H1 (cell line): Measurements from ENCODE around the gene MEF2C. TPM values are rescaled to one million over a fixed set of nuclear protein-coding genes. Genes with fewer than 3 reads are reported as not detected.
A peak's percentile ranks its signal among the peaks of the same experiment; 100 is the strongest.

Experiments
- CTCF ChIA-PET: fragments of 300-600 bp; sonication (Branson Sonifier 250); formaldehyde crosslinking; loops from one replicate; lab custom pipeline; 2021; ENCODE audit not compliant: partially characterized antibody; lab: Charles Lee
- POLR2A ChIA-PET: fragments of 300-600 bp; sonication (Branson Sonifier 250); formaldehyde crosslinking; loops from one replicate; lab custom pipeline; 2021; ENCODE audit warnings: inconsistent platforms; ENCODE audit not compliant: partially characterized antibody; lab: Charles Lee
- DNase-seq, 2 experiments: peaks; one replicate each; pipeline versions ENCODE4 v3.0.0 to v3.0.0-alpha.2; 2010 to 2022; ENCODE audit warnings: low spot score in 2 of 2, low read depth in 1 of 2, mixed read lengths in 1 of 2
- FAIRE-seq: peaks from 2 replicates; lab custom pipeline; 2011; peaks lifted over from hg19 to GRCh38; lab: Jason Lieb, UNC
- H2AFZ ChIP-seq: 2 replicates; pipeline ENCODE4 v1.8.1; 2012; ENCODE audit warnings: low read length, inconsistent platforms
- H2AK5ac ChIP-seq: 2 replicates; pipeline ENCODE4 v1.6.1; 2013; ENCODE audit warnings: low read depth, low read length
- H2BK120ac ChIP-seq: replicated peaks from 2 replicates; pipeline ENCODE3; 2013; ENCODE audit warnings: low read depth, low read length, inconsistent platforms
- H2BK12ac ChIP-seq: 2 replicates; pipeline ENCODE4 v1.6.1; 2013; ENCODE audit warnings: low read depth, low read length
- H2BK15ac ChIP-seq: 2 replicates; pipeline ENCODE4 v1.6.1; 2013; ENCODE audit warnings: low read length
- H2BK20ac ChIP-seq: 2 replicates; pipeline ENCODE4 v1.6.1; 2013; ENCODE audit warnings: low read length
- H2BK5ac ChIP-seq: 2 replicates; pipeline ENCODE4 v1.6.1; 2013; ENCODE audit warnings: low read depth, low read length
- H3K14ac ChIP-seq: 2 replicates; pipeline ENCODE4 v1.6.1; 2013; ENCODE audit warnings: inconsistent platforms; ENCODE audit not compliant: insufficient read length
- H3K18ac ChIP-seq: 2 replicates; pipeline ENCODE4 v1.6.1; 2013; ENCODE audit warnings: low read length; ENCODE audit errors: extremely low read depth
- H3K23ac ChIP-seq: 2 replicates; pipeline ENCODE4 v1.6.1; 2013; ENCODE audit warnings: inconsistent platforms; ENCODE audit not compliant: insufficient read length
- H3K23me2 ChIP-seq: 2 replicates; pipeline ENCODE4 v1.6.1; 2013; ENCODE audit warnings: low read depth, low read length
- H3K27ac ChIP-seq: 2 replicates; pipeline ENCODE4 v1.6.1; 2011; ENCODE audit warnings: low read depth, low read length, inconsistent platforms
- H3K27me3 ChIP-seq, 4 experiments: replicated peaks in 1 of 4; 1 replicate in 1 of 4; 2 replicates in 3 of 4; pipeline versions ENCODE4 v1.6.1 to v1.8.1; 2011 to 2013; ENCODE audit warnings: low read length in 3 of 4, mild to moderate bottlenecking in 3 of 4, inconsistent platforms in 2 of 4, mixed read lengths in 2 of 4, moderate library complexity in 1 of 4; ENCODE audit not compliant: control insufficient read depth in 3 of 4, insufficient read depth in 3 of 4; ENCODE audit errors: extremely low read depth in 1 of 4
- H3K36me3 ChIP-seq, 4 experiments: 2 replicates each; pipeline versions ENCODE4 v1.6.1 to v1.8.1; 2011 to 2013; ENCODE audit warnings: mild to moderate bottlenecking in 4 of 4, low read length in 3 of 4, moderate library complexity in 2 of 4, control low read depth in 1 of 4, inconsistent platforms in 1 of 4; ENCODE audit not compliant: insufficient read depth in 4 of 4, control insufficient read depth in 2 of 4
- H3K4ac ChIP-seq: replicated peaks from 2 replicates; pipeline ENCODE3; 2013; ENCODE audit warnings: low read length, low read depth, mixed read lengths, inconsistent platforms; ENCODE audit not compliant: insufficient read length
- H3K4me1 ChIP-seq, 4 experiments: replicated peaks in 1 of 4; 1 replicate in 1 of 4; 2 replicates in 3 of 4; pipeline versions ENCODE4 v1.6.1 to v1.8.1; 2011 to 2013; ENCODE audit warnings: low read length in 3 of 4, inconsistent platforms in 2 of 4, mixed read lengths in 1 of 4; ENCODE audit not compliant: insufficient read depth in 4 of 4, control insufficient read depth in 3 of 4
- H3K4me2 ChIP-seq, 2 experiments: 2 replicates each; pipeline versions ENCODE4 v1.6.1 to v1.8.1; 2011 to 2013; ENCODE audit warnings: low read depth in 2 of 2, low read length in 2 of 2, control low read depth in 1 of 2, inconsistent platforms in 1 of 2, mild to moderate bottlenecking in 1 of 2; ENCODE audit not compliant: insufficient read depth in 1 of 2
- H3K4me3 ChIP-seq, 4 experiments: fragments of 200-600, 300-600 bp in 1 of 4; sonication (generic), shearing (Covaris generic), sonication (Bioruptor Twin) in 1 of 4; 2 replicates each; pipeline versions ENCODE4 v1.5.1 to v1.8.1; 2011 to 2016; ENCODE audit warnings: low read length in 4 of 4, low read depth in 3 of 4, control low read depth in 2 of 4, inconsistent platforms in 2 of 4, mild to moderate bottlenecking in 2 of 4, mixed read lengths in 1 of 4, moderate library complexity in 1 of 4; ENCODE audit not compliant: insufficient read depth in 2 of 4; ENCODE audit errors: extremely low read depth in 1 of 4
- H3K56ac ChIP-seq: replicated peaks from 2 replicates; pipeline ENCODE3; 2013; ENCODE audit warnings: low read depth, mild to moderate bottlenecking, mixed read lengths, low read length, inconsistent platforms; ENCODE audit not compliant: insufficient read length
- H3K79me1 ChIP-seq: 2 replicates; pipeline ENCODE4 v1.6.1; 2013; ENCODE audit warnings: low read depth, low read length, control low read depth
- H3K79me2 ChIP-seq, 2 experiments: 2 replicates each; pipeline versions ENCODE4 v1.6.1 to v1.8.1; 2012 to 2013; ENCODE audit warnings: low read length in 2 of 2, mild to moderate bottlenecking in 2 of 2, inconsistent platforms in 1 of 2; ENCODE audit not compliant: insufficient read depth in 2 of 2, control insufficient read depth in 1 of 2
- H3K9ac ChIP-seq, 4 experiments: replicated peaks in 1 of 4; 1 replicate in 1 of 4; 2 replicates in 3 of 4; pipeline versions ENCODE4 v1.6.1 to v1.8.1; 2011 to 2013; ENCODE audit warnings: low read depth in 3 of 4, low read length in 3 of 4, control low read depth in 2 of 4, mild to moderate bottlenecking in 2 of 4, moderate library complexity in 2 of 4, inconsistent platforms in 1 of 4; ENCODE audit errors: extremely low read depth in 1 of 4
- H3K9me3 ChIP-seq, 2 experiments: 2 replicates each; pipeline versions ENCODE4 v1.6.1 to v1.8.1; 2012 to 2013; ENCODE audit warnings: mild to moderate bottlenecking in 2 of 2, moderate library complexity in 2 of 2, control low read depth in 1 of 2, inconsistent platforms in 1 of 2, low read depth in 1 of 2, low read length in 1 of 2, mixed read lengths in 1 of 2; ENCODE audit not compliant: insufficient read depth in 2 of 2
- H4K20me1 ChIP-seq, 2 experiments: replicated peaks in 1 of 2; 2 replicates each; pipeline versions ENCODE3 to v1.8.1; 2011 to 2013; ENCODE audit warnings: inconsistent platforms in 2 of 2, low read length in 2 of 2, mild to moderate bottlenecking in 1 of 2; ENCODE audit not compliant: insufficient read depth in 2 of 2, control insufficient read depth in 1 of 2
- H4K5ac ChIP-seq: 2 replicates; pipeline ENCODE4 v1.6.1; 2013; ENCODE audit warnings: low read length, low read depth, mixed read lengths, inconsistent platforms; ENCODE audit not compliant: insufficient read length
- H4K8ac ChIP-seq: 2 replicates; pipeline ENCODE4 v1.8.0; 2013; ENCODE audit warnings: mild to moderate bottlenecking, moderate library complexity, low read length, inconsistent platforms; ENCODE audit not compliant: insufficient read depth; ENCODE audit errors: extremely low read depth
- H4K91ac ChIP-seq: replicated peaks from 2 replicates; pipeline ENCODE3; 2013; ENCODE audit warnings: low read length, mixed read lengths, inconsistent platforms; ENCODE audit not compliant: insufficient read length
- CTBP2 ChIP-seq: IDR thresholded peaks from 2 replicates; pipeline ENCODE4 v1.7.0; 2011; ENCODE audit warnings: borderline replicate concordance, mild to moderate bottlenecking, moderate library complexity, mixed read lengths, low read length; ENCODE audit not compliant: insufficient read depth, insufficient read length
- EGR1 ChIP-seq: IDR thresholded peaks from 2 replicates; pipeline ENCODE4 v1.6.1; 2011; ENCODE audit warnings: low read depth, low read length, borderline replicate concordance
- GABPA ChIP-seq: IDR thresholded peaks from 2 replicates; pipeline ENCODE4 v1.6.1; 2011; ENCODE audit warnings: mild to moderate bottlenecking, low read length, moderate library complexity, borderline replicate concordance; ENCODE audit not compliant: insufficient read depth
- JUND ChIP-seq: IDR thresholded peaks from 2 replicates; pipeline ENCODE4 v1.6.1; 2011; ENCODE audit warnings: mild to moderate bottlenecking, improper control_type of control experiment, low read length
- KDM5A ChIP-seq: fragments of 200-600 bp; IDR thresholded peaks from 2 replicates; pipeline ENCODE4 v1.7.1; 2012; ENCODE audit warnings: mild to moderate bottlenecking, low read length, inconsistent platforms, mixed read lengths
- PHF8 ChIP-seq: fragments of 200-600 bp; sonication (generic); conservative IDR thresholded peaks from 2 replicates; pipeline ENCODE4 v1.7.1; 2012; ENCODE audit warnings: low read depth, mild to moderate bottlenecking, inconsistent platforms, low read length, moderate library complexity
- RXRA ChIP-seq: IDR thresholded peaks from 2 replicates; pipeline ENCODE4 v1.6.1; 2011; ENCODE audit warnings: low read depth, mild to moderate bottlenecking, low read length, moderate library complexity; ENCODE audit not compliant: insufficient read depth
- SIN3A ChIP-seq, 2 experiments: IDR thresholded peaks in 1 of 2; conservative IDR thresholded peaks in 1 of 2; 2 replicates each; pipeline ENCODE4 v1.6.1; 2011 to 2012; ENCODE audit warnings: low read length in 2 of 2, improper control_type of control experiment in 1 of 2, low read depth in 1 of 2, mild to moderate bottlenecking in 1 of 2
- SIX5 ChIP-seq: IDR thresholded peaks from 2 replicates; pipeline ENCODE4 v1.6.1; 2011; ENCODE audit warnings: mild to moderate bottlenecking, low read depth, low read length
- TCF12 ChIP-seq: IDR thresholded peaks from 2 replicates; pipeline ENCODE4 v1.6.1; 2011; ENCODE audit warnings: low read depth, mild to moderate bottlenecking, low read length
- ZNF274 ChIP-seq: IDR thresholded peaks from 2 replicates; pipeline ENCODE4 v1.7.0; 2012; ENCODE audit warnings: low read length, borderline replicate concordance; ENCODE audit errors: extremely low read depth
- WGBS, 2 experiments: shearing (Covaris generic) in 1 of 2; methylation state at CpG; one replicate each; pipeline versions ENCODE4 v1.1.6 to v1.1.7; 2013 to 2015; ENCODE audit warnings: low lambda C conversion rate in 2 of 2, mixed read lengths in 2 of 2, inconsistent platforms in 1 of 2, low coverage in 1 of 2, missing lambda C conversion rate in 1 of 2; ENCODE audit not compliant: insufficient replicate concordance in 2 of 2, insufficient coverage in 1 of 2, insufficient read length in 1 of 2; ENCODE audit errors: extremely low coverage in 1 of 2, missing lambda C conversion rate in 1 of 2; 5-methylcytosine and 5-hydroxymethylcytosine counted together
- polyA plus RNA-seq, 7 experiments: library from polyadenylated mRNA; depleted of rRNA in 3 of 7; stranded (reverse) in 5 of 7; unstranded in 2 of 7; fragments of >200 nt in 5 of 7; fragments of 200-250 nt in 2 of 7; gene quantifications; 1 replicate in 5 of 7; 2 replicates in 1 of 7; 4 replicates in 1 of 7; pipeline versions ENCODE4 v1.2.1 to v1.2.3, GENCODE V29; 2011 to 2013; ENCODE audit warnings: missing spikeins in 2 of 7, mixed read lengths in 2 of 7
- total RNA-seq: library from RNA; stranded (reverse); fragmentation: NEBNext Ultra II Directional; extraction: Animal tissue kit (Norgen Biotek cat#: 25700); gene quantifications from 2 replicates; pipeline ENCODE4 v1.2.1, GENCODE V29; 2021

The MEF2C gene
- total and polyA plus RNA-seq, 2 of the 8 experiments (the other 6 are each of a cell fraction or from before 2014, with no cell fraction given): 0.59 to 0.99 TPM

DNA sequence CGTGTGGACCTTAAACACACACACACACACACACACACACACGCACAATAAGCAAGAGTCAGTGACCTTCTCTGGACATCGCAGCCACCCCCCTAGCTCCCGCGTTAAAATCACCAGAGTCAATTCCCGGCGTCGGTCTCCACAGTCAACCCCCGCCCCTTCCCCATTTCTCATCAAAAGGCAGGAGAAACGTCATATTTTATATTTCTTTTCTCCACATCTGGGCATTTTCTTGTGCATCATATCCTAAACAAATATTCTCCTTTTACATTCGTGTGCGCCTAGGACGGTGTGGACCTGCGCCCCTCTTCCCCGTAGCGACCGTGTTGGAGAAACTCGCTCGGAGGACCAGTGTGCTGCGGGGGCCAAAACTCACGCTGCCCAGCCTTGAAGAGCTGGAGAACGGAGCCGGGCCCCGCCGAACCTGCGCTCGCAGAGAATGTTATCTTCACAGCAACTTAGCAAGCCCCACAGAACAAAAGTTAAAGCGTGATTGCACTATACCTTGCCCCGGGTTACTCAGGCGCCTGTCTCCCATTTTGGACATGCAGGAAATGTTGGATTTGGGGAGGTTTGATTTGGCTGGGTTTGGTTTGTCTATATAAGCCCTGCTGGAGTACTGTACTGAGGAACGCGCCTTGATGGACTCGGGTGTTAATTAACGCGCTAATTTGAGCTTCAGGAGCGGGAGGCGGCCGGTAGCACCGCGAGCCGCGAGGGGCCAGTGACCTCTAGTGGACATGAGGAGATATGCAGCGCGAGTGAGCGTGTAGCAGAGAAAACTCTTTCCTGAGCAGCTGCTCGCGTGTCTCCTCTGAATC lies 192.4 kb downstream of the MEF2C start:
- Histone ChIP-seq H3K14ac (no peak overlapping the region), H3K4me1 (peaks cover 30 to 36% (median 34%) of the 10 kb centered on the region in 4 experiments), H4K8ac (no peak overlapping the region), H2AFZ (no peak overlapping the region), H3K9ac (no peak overlapping the region), H3K9me3 (no peaks in the 10 kb centered on the region; a peak in 1 of 4 replicates), H4K5ac (no peak overlapping the region), H4K20me1 (peaks cover 2 to 16% of the 10 kb centered on the region in 2 experiments), H4K91ac (no peak overlapping the region), H3K56ac (no peak overlapping the region), H3K36me3 (no peaks in the 10 kb centered on the region), H3K4me2 (peak overlapping the region; percentile 59 to 95), H2BK12ac (no peak overlapping the region; the same call in 1 of the 2 replicates), H2AK5ac (no peak overlapping the region; the same call in 1 of the 2 replicates), H3K27me3 (peaks cover 91 to 100% (median 98%) of the 10 kb centered on the region in 4 experiments), H3K4ac (no peak overlapping the region), H2BK120ac (no peak overlapping the region), H3K4me3 (peak overlapping the region in 3 of 4 experiments; percentile 5 to 54 (median 7); a peak in 4 of 8 replicates), H2BK20ac (peak overlapping the region; percentile 26; the same call in 1 of the 2 replicates), H3K23me2 (peaks cover 5% of the 10 kb centered on the region; the same call in 1 of the 2 replicates), H3K79me2 (no peaks in the 10 kb centered on the region), H3K18ac (no peak overlapping the region), H3K23ac (no peak overlapping the region), H2BK5ac (no peak overlapping the region), H3K79me1 (no peaks in the 10 kb centered on the region), H3K27ac (no peak overlapping the region), H2BK15ac (0 out of 2 replicates have a peak overlapping the region, but pooled peaks have one; percentile 53)
- POLR2A ChIA-PET: interaction anchor here (1.1 to 2.9 kb wide), 5 partner anchors 9 to 23 kb away, joined by 4 to 13 read pairs (median 4); no protein-coding TSS in a partner anchor
- DNase-seq (peak in 1 of 2 experiments; percentile 85), FAIRE-seq (peak; percentile 24)
- WGBS, 2 experiments: 4% methylated on average over 47 of the region's 47 CpGs; no CpG with 5 or more reads in 1 of the 2 experiments
- CTCF ChIA-PET: interaction anchor here (0.5 to 6.1 kb wide), 58 partner anchors 10 to 1431 kb away, joined by 3 to 86 read pairs (median 4); no protein-coding TSS in a partner anchor
- TF ChIP-seq RXRA (no peak), GABPA (no peak), SIN3A (conservative IDR thresholded peaks at IDR 0.05 in 1 of 2, IDR thresholded peaks at IDR 0.05 in 1 of 2; ENCODE audit: low read depth in 1 of 2, low read length in 2 of 2) (no peak), KDM5A (no peak), EGR1 (no peak), JUND (no peak), TCF12 (0 out of 2 replicates have a peak, but pooled peaks have one; percentile 39), PHF8 (no peak), CTBP2 (peak; percentile 66), SIX5 (no peak), ZNF274 (no peak)
